SH-SY5Y (cell line): Measurements from ENCODE around the gene PTPRG.

Experiments used
- GATA2 ChIP-seq: IDR thresholded peaks from 2 replicates; pipeline ENCODE4 v1.6.1; 2011; ENCODE audit warnings: mild to moderate bottlenecking, low read depth, low read length
- GATA3 ChIP-seq: IDR thresholded peaks from 2 replicates; pipeline ENCODE4 v1.6.1; 2011; ENCODE audit warnings: low read depth, mild to moderate bottlenecking, low read length, moderate library complexity

DNA sequence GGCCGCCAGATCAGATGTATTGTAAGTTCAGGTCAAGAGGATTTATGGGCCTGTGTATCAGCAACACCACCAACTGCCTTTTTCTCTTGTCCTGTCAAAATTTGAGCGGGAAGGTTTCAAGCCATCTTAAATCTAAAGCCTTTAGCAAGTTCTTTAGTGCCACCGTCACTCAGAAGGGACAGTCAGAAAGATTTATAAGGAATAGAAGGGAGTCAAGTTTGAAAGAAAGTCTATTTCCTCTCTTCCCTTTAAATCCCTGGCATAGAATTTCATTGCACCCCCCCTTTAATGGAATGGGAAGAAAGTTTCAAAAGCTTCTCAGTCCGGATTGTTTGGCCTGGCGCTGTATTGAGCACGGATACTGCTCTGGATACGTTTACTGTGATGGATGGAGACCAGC, 452.6 kb downstream of the PTPRG start:
- TF ChIP-seq GATA2 (no peak), GATA3 (no peak)
